OCI-LY1 (cell line): ENCODE measurements around the gene DNAJB12.

Experiments
- EZH2 ChIP-seq: fragments of 200-600 bp; sonication (generic), shearing (Covaris generic); IDR thresholded peaks from 2 replicates; pipeline ENCODE4 v1.8.0; 2017; ENCODE audit warnings: borderline replicate concordance, mixed run types, mild to moderate bottlenecking, antibody characterized with exemption, low read length, moderate library complexity, mixed read lengths
- TF ChIP-seq, protein P1 (sequence below): fragments of 200-600 bp; sonication (generic), shearing (Covaris generic); IDR thresholded peaks from 2 replicates; pipeline ENCODE4 v1.5.1; 2017; ENCODE audit warnings: mild to moderate bottlenecking, antibody characterized with exemption, low read length, moderate library complexity, mixed read lengths

DNA sequence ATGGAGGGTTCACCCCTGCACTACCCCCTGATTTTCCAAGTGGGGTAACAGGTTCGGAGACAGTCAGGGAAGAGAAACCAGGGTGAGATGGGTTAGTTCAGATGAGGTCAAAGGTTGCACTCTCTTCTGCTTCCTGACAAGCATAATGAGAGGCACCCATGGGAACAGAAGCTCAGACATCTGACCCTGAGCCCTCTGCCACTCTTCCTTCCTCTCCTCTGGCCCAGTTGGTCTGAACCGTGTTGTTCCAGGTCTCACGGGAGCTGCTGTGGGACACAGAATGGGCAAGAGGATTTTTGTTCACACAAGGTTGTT is 38.4 kb downstream of the DNAJB12 start:
- TF ChIP-seq, protein P1, sequence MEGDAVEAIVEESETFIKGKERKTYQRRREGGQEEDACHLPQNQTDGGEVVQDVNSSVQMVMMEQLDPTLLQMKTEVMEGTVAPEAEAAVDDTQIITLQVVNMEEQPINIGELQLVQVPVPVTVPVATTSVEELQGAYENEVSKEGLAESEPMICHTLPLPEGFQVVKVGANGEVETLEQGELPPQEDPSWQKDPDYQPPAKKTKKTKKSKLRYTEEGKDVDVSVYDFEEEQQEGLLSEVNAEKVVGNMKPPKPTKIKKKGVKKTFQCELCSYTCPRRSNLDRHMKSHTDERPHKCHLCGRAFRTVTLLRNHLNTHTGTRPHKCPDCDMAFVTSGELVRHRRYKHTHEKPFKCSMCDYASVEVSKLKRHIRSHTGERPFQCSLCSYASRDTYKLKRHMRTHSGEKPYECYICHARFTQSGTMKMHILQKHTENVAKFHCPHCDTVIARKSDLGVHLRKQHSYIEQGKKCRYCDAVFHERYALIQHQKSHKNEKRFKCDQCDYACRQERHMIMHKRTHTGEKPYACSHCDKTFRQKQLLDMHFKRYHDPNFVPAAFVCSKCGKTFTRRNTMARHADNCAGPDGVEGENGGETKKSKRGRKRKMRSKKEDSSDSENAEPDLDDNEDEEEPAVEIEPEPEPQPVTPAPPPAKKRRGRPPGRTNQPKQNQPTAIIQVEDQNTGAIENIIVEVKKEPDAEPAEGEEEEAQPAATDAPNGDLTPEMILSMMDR: no peak
- TF ChIP-seq EZH2: no peak
